K562 (cell line): Measurements from ENCODE around the gene CCND3. TPM values are rescaled to one million over a fixed set of nuclear protein-coding genes. Genes with fewer than 3 reads are reported as not detected.

Experiments used
- ATAC-seq: fragments of 200-7000 bp; cut with Tn5 transposase; 3 replicates; pipeline ENCODE4 v1.9.1; 2020; ENCODE audit warnings: moderate library complexity
- BruUV-seq: library from RNA; stranded (reverse); fragments of 400-500 nt; replicated peaks from 2 replicates; lab custom pipeline; 2021; lab: Mats Ljungman, UMichigan
- CTCF ChIA-PET: fragments of 300-600 bp; formaldehyde crosslinking; extraction: SDS; loops from one replicate; lab custom pipeline; 2021; ENCODE audit warnings: low intra/inter-chr PET ratio; lab: Yijun Ruan, JAX
- POLR2A ChIA-PET: fragments of 300-600, 350-650 bp; sonication (Branson Sonifier 250); formaldehyde crosslinking; extraction: SDS; loops from one replicate; lab custom pipeline; 2021; ENCODE audit warnings: antibody characterized with exemption, inconsistent platforms; lab: Yijun Ruan, JAX
- DNase-seq, 4 experiments: peaks; one replicate each; pipeline versions ENCODE4 v3.0.0 to v3.0.0-alpha.2; 2011 to 2018; ENCODE audit warnings: low spot score in 3 of 4, mixed read lengths in 3 of 4; ENCODE audit errors: extremely low read depth in 1 of 4
- FAIRE-seq: peaks from 2 replicates; lab custom pipeline; 2011; peaks lifted over from hg19 to GRCh38; lab: Jason Lieb, UNC
- H2AFZ ChIP-seq: 2 replicates; pipeline ENCODE4 v1.6.0; 2011; ENCODE audit warnings: low read depth, low read length, control low read depth, inconsistent platforms
- H3K27ac ChIP-seq: fragments of 200-600 bp; 3 replicates; pipeline ENCODE4 v1.8.0; 2011; ENCODE audit warnings: low read depth, mild to moderate bottlenecking, control low read depth, inconsistent platforms, low read length, moderate library complexity, mixed read lengths; ENCODE audit errors: extremely low read depth
- H3K27me3 ChIP-seq, 2 experiments: fragments of 300-600 bp in 1 of 2; 2 replicates in 1 of 2; 3 replicates in 1 of 2; pipeline versions ENCODE4 v1.6.0 to v1.8.0; 2011; ENCODE audit warnings: inconsistent platforms in 2 of 2, low read length in 2 of 2, mild to moderate bottlenecking in 1 of 2, mixed read lengths in 1 of 2, moderate library complexity in 1 of 2; ENCODE audit not compliant: control insufficient read depth in 2 of 2, insufficient read depth in 2 of 2
- H3K36me3 ChIP-seq: fragments of 300-600 bp; 3 replicates; pipeline ENCODE4 v1.8.0; 2011; ENCODE audit warnings: mild to moderate bottlenecking, low read length, inconsistent platforms; ENCODE audit not compliant: control insufficient read depth, insufficient read depth
- H3K4me1 ChIP-seq, 2 experiments: fragments of 200-600 bp in 1 of 2; replicated peaks in 1 of 2; 2 replicates in 1 of 2; 3 replicates in 1 of 2; pipeline versions ENCODE4 v1.5.1 to v1.8.0; 2011; ENCODE audit warnings: inconsistent platforms in 2 of 2, low read length in 2 of 2, mild to moderate bottlenecking in 1 of 2, mixed read lengths in 1 of 2, moderate library complexity in 1 of 2; ENCODE audit not compliant: control insufficient read depth in 2 of 2, insufficient read depth in 2 of 2
- H3K4me2 ChIP-seq: 2 replicates; pipeline ENCODE4 v1.6.1; 2011; ENCODE audit warnings: low read length, control low read depth, inconsistent platforms, mixed read lengths; ENCODE audit not compliant: insufficient read depth
- H3K4me3 ChIP-seq: fragments of 200-600 bp; sonication (generic), shearing (Covaris generic); 2 replicates; pipeline ENCODE4 v1.5.1; 2016; ENCODE audit warnings: control low read depth, inconsistent platforms
- H3K79me2 ChIP-seq: fragments of 200-600 bp; 3 replicates; pipeline ENCODE4 v1.8.0; 2011; ENCODE audit warnings: low read length, inconsistent platforms; ENCODE audit not compliant: control insufficient read depth, insufficient read depth
- H3K9ac ChIP-seq, 2 experiments: 2 replicates each; pipeline versions ENCODE4 v1.6.0 to v1.6.1; 2011; ENCODE audit warnings: low read depth in 2 of 2, low read length in 2 of 2, control low read depth in 1 of 2, inconsistent platforms in 1 of 2, mild to moderate bottlenecking in 1 of 2, mixed read lengths in 1 of 2; ENCODE audit not compliant: insufficient read depth in 1 of 2
- H3K9me1 ChIP-seq: one replicate; pipeline ENCODE4 v1.6.0; 2011; ENCODE audit warnings: inconsistent platforms, mild to moderate bottlenecking, low read length, moderate library complexity; ENCODE audit not compliant: control insufficient read depth, insufficient read depth
- H3K9me3 ChIP-seq: replicated peaks from 2 replicates; pipeline ENCODE4 v1.5.1; 2011; ENCODE audit warnings: low read depth, low read length, inconsistent platforms; ENCODE audit not compliant: control insufficient read depth, insufficient read depth
- H4K20me1 ChIP-seq: replicated peaks from 2 replicates; pipeline ENCODE4 v1.6.1; 2011; ENCODE audit warnings: low read length, inconsistent platforms, mixed read lengths; ENCODE audit not compliant: control insufficient read depth, insufficient read depth
- CBX1 ChIP-seq: sonication (generic); IDR thresholded peaks from 2 replicates; pipeline ENCODE4 v1.6.1; 2016; ENCODE audit warnings: antibody characterized with exemption, low read depth, mild to moderate bottlenecking
- GTF2A2 ChIP-seq: IDR thresholded peaks from 2 replicates; pipeline ENCODE4 v1.6.1; 2016; ENCODE audit warnings: mild to moderate bottlenecking, missing genetic modification characterization, missing compliant biosample characterization
- IRF2 ChIP-seq: sonication (generic); formaldehyde crosslinking; IDR thresholded peaks from 2 replicates; pipeline ENCODE4 v1.8.1; 2022; ENCODE audit warnings: mild to moderate bottlenecking, missing genetic modification reagents
- NFXL1 ChIP-seq: fragments of 450-650 bp; formaldehyde crosslinking; IDR thresholded peaks from 2 replicates; pipeline ENCODE4 v1.4.0; 2021; ENCODE audit warnings: mild to moderate bottlenecking
- PCBP1 ChIP-seq: fragments of 200-400 bp; formaldehyde crosslinking; IDR thresholded peaks from 2 replicates; pipeline ENCODE4 v1.6.1; 2018; ENCODE audit warnings: mild to moderate bottlenecking, low read depth, low read length; ENCODE audit not compliant: poor library complexity, severe bottlenecking
- POLR2AphosphoS2 ChIP-seq: IDR thresholded peaks from 2 replicates; pipeline ENCODE4 v1.6.1; 2012; ENCODE audit warnings: low read length, improper control_type of control experiment
- SLC30A9 ChIP-seq: fragments of 250-450 bp; sonication (Bioruptor Pico); IDR thresholded peaks from 2 replicates; pipeline ENCODE4 v1.8.0; 2022; ENCODE audit warnings: mild to moderate bottlenecking, moderate library complexity
- ZFX ChIP-seq: sonication (generic); formaldehyde crosslinking; IDR thresholded peaks from 2 replicates; pipeline ENCODE4 v1.8.0; 2022; ENCODE audit warnings: mild to moderate bottlenecking, missing genetic modification reagents, moderate library complexity
- WGBS: fragments of 100-300 bp; shearing (Covaris generic); methylation state at CpG from one replicate; pipeline ENCODE4 v1.1.6; 2016; ENCODE audit warnings: low coverage, mixed read lengths; ENCODE audit not compliant: insufficient coverage; ENCODE audit errors: missing lambda C conversion rate; 5-methylcytosine and 5-hydroxymethylcytosine counted together
- in situ Hi-C: fragments of 300-500 bp; cut with MboI; formaldehyde crosslinking; loops from 4 replicates; pipeline ENCODE4 v1.15.0; 2018; ENCODE audit warnings: inconsistent platforms, mixed read lengths
- intact Hi-C: fragments of 100-400 bp; cut with micrococcal nuclease; formaldehyde crosslinking; loops from 2 replicates; pipeline ENCODE4 v1.14.2; 2022
- polyA plus RNA-seq, 8 experiments: library from polyadenylated mRNA; depleted of rRNA in 4 of 8; stranded (reverse) in 5 of 8; unstranded in 3 of 8; fragments of >200 nt; fragmentation: Nextera tagmentation in 2 of 8; fragmentation: Illumina TruSeq in 1 of 8; extraction: Ambion mirVana in 2 of 8; extraction: Trizol in 1 of 8; gene quantifications; 2 replicates each; pipeline versions ENCODE4 v1.2.1 to v1.2.3, GENCODE V29; 2011 to 2014; ENCODE audit warnings: inconsistent platforms in 1 of 8, missing spikeins in 1 of 8
- total RNA-seq, 7 experiments: library from RNA; depleted of rRNA in 6 of 7; stranded (reverse); fragments of >200 nt in 6 of 7; fragmentation: Illumina TruSeq in 2 of 7; extraction: Trizol in 2 of 7; gene quantifications; 2 replicates each; pipeline versions ENCODE4 v1.2.1 to v1.2.3, GENCODE V29; 2011 to 2021; ENCODE audit warnings: low replicate concordance in 1 of 7
- TF ChIP-seq, protein P1 (sequence below), 2 experiments: IDR thresholded peaks in 1 of 2; conservative IDR thresholded peaks in 1 of 2; 2 replicates each; pipeline ENCODE4 v1.6.1; 2016; ENCODE audit warnings: low read depth in 2 of 2, mild to moderate bottlenecking in 1 of 2, missing compliant biosample characterization in 1 of 2, missing genetic modification characterization in 1 of 2, moderate library complexity in 1 of 2
- TF ChIP-seq, protein P2 (sequence below): fragments of 250-450 bp; sonication (Bioruptor Pico); IDR thresholded peaks from 2 replicates; pipeline ENCODE4 v1.5.0; 2021; ENCODE audit warnings: mild to moderate bottlenecking, borderline replicate concordance
- TF ChIP-seq, protein P3 (sequence below): fragments of 450-650 bp; formaldehyde crosslinking; IDR thresholded peaks from 2 replicates; pipeline ENCODE4 v1.4.0; 2020; ENCODE audit warnings: mild to moderate bottlenecking, moderate library complexity
- TF ChIP-seq, protein P4 (sequence below): sonication (generic); formaldehyde crosslinking; IDR thresholded peaks from 2 replicates; pipeline ENCODE4 v1.5.0; 2020; ENCODE audit warnings: missing genetic modification reagents
- TF ChIP-seq, protein P5 (sequence below): fragments of 250-450 bp; sonication (Bioruptor Pico); IDR thresholded peaks from 2 replicates; pipeline ENCODE4 v1.8.0; 2021; ENCODE audit warnings: mild to moderate bottlenecking, moderate library complexity

Gene CCND3
- total and polyA plus RNA-seq, 9 of the 15 experiments (the other 6 are each of a cell fraction or from before 2014, with no cell fraction given) = 21.5 to 204 (median 97.4) TPM

DNA sequence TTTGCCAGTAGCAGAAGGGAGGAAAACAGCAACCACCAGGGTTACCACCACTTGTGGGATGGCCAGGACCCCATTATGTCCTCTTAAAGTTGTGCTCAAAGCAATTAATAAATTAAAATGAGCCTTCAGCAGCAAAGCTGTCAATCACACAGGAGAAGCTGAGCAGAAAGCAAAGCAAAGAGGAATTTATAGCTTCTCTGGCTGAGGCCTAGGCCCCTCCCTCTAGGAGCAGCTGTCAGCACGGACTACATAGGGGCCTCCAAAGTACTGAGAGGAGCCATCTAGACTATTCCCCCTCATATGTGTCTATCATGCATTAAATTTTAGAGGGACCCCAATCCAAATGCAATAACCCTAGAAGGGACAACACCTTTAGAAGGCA is 6.4 kb downstream of the CCND3 start:
- Histone ChIP-seq H3K9me3 (no peaks in the 10 kb centered on the region), H3K4me1 (peaks cover 48 to 53% of the 10 kb centered on the region in 2 experiments), H3K4me3 (no peak overlapping the region), H3K27me3 (no peaks in the 10 kb centered on the region), H3K4me2 (no peak overlapping the region), H3K9ac (no peak overlapping the region), H4K20me1 (peaks cover 18% of the 10 kb centered on the region), H3K9me1 (no peaks in the 10 kb centered on the region), H3K79me2 (peaks cover 61% of the 10 kb centered on the region), H2AFZ (no peak overlapping the region), H3K36me3 (peaks cover 97% of the 10 kb centered on the region), H3K27ac (no peak overlapping the region)
- 5% methylated on average over 1 of the region's 1 CpG for WGBS
- intact Hi-C loops (loop anchor here (5.0 to 10.0 kb wide), 2 partner anchors 260 to 282 kb away; partner anchors contain the start of genes GUCA1B and MRPS10), in situ Hi-C loops (loop anchor here (5.0 kb wide), 1 partner anchor 107 kb away; no protein-coding TSS in a partner anchor)
- FAIRE-seq (no peak), DNase-seq (no peak), ATAC-seq (no peak)
- TSS peak; percentile 20 for BruUV-seq
- ChIA-PET CTCF (no interaction called here), POLR2A (interaction anchor here (0.7 to 13.7 kb wide), 10 partner anchors 9 to 149 kb away, joined by 3 to 166 read pairs (median 4); partner anchors contain the start of genes BYSL, MED20 and USP49)
- TF ChIP-seq NFXL1 (CRISPR knock-in tag) (no peak), CBX1 (0 out of 2 replicates have a peak, but pooled peaks have one; percentile 23), GTF2A2 (tag) (no peak), ZFX (CRISPR knock-in tag) (no peak), POLR2AphosphoS2 (peak; percentile 27), SLC30A9 (CRISPR knock-in tag) (no peak), PCBP1 (no peak), IRF2 (CRISPR knock-in tag) (no peak)
- TF ChIP-seq, protein P1, sequence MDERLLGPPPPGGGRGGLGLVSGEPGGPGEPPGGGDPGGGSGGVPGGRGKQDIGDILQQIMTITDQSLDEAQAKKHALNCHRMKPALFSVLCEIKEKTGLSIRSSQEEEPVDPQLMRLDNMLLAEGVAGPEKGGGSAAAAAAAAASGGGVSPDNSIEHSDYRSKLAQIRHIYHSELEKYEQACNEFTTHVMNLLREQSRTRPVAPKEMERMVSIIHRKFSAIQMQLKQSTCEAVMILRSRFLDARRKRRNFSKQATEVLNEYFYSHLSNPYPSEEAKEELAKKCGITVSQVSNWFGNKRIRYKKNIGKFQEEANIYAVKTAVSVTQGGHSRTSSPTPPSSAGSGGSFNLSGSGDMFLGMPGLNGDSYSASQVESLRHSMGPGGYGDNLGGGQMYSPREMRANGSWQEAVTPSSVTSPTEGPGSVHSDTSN (CRISPR knock-in tag; IDR thresholded peaks at IDR 0.05; ENCODE audit: low read depth) = no peak
- TF ChIP-seq, protein P1 (tag; conservative IDR thresholded peaks at IDR 0.05; ENCODE audit: low read depth) = peak; percentile 42
- TF ChIP-seq, protein P2, sequence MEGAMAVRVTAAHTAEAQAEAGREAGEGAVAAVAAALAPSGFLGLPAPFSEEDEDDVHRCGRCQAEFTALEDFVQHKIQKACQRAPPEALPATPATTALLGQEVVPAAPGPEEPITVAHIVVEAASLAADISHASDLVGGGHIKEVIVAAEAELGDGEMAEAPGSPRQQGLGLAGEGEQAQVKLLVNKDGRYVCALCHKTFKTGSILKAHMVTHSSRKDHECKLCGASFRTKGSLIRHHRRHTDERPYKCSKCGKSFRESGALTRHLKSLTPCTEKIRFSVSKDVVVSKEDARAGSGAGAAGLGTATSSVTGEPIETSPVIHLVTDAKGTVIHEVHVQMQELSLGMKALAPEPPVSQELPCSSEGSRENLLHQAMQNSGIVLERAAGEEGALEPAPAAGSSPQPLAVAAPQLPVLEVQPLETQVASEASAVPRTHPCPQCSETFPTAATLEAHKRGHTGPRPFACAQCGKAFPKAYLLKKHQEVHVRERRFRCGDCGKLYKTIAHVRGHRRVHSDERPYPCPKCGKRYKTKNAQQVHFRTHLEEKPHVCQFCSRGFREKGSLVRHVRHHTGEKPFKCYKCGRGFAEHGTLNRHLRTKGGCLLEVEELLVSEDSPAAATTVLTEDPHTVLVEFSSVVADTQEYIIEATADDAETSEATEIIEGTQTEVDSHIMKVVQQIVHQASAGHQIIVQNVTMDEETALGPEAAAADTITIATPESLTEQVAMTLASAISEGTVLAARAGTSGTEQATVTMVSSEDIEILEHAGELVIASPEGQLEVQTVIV (CRISPR knock-in tag) = no peak
- TF ChIP-seq, protein P3, sequence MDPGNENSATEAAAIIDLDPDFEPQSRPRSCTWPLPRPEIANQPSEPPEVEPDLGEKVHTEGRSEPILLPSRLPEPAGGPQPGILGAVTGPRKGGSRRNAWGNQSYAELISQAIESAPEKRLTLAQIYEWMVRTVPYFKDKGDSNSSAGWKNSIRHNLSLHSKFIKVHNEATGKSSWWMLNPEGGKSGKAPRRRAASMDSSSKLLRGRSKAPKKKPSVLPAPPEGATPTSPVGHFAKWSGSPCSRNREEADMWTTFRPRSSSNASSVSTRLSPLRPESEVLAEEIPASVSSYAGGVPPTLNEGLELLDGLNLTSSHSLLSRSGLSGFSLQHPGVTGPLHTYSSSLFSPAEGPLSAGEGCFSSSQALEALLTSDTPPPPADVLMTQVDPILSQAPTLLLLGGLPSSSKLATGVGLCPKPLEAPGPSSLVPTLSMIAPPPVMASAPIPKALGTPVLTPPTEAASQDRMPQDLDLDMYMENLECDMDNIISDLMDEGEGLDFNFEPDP (CRISPR knock-in tag) = no peak
- TF ChIP-seq, protein P4, sequence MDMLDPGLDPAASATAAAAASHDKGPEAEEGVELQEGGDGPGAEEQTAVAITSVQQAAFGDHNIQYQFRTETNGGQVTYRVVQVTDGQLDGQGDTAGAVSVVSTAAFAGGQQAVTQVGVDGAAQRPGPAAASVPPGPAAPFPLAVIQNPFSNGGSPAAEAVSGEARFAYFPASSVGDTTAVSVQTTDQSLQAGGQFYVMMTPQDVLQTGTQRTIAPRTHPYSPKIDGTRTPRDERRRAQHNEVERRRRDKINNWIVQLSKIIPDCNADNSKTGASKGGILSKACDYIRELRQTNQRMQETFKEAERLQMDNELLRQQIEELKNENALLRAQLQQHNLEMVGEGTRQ (CRISPR knock-in tag) = no peak
- TF ChIP-seq, protein P5, sequence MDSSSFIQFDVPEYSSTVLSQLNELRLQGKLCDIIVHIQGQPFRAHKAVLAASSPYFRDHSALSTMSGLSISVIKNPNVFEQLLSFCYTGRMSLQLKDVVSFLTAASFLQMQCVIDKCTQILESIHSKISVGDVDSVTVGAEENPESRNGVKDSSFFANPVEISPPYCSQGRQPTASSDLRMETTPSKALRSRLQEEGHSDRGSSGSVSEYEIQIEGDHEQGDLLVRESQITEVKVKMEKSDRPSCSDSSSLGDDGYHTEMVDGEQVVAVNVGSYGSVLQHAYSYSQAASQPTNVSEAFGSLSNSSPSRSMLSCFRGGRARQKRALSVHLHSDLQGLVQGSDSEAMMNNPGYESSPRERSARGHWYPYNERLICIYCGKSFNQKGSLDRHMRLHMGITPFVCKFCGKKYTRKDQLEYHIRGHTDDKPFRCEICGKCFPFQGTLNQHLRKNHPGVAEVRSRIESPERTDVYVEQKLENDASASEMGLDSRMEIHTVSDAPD (CRISPR knock-in tag) = no peak
